MCF 10A (cell line): Measurements from ENCODE around the gene TMEM219. TPM values are rescaled to one million over a fixed set of nuclear protein-coding genes. Genes with fewer than 3 reads are reported as not detected.

Experiments
- BruUV-seq: library from RNA; stranded (reverse); fragments of 400-500 nt; replicated peaks from 2 replicates; lab custom pipeline; 2021; lab: Mats Ljungman, UMichigan
- CTCF ChIA-PET: fragments of 300-600 bp; sonication (Branson Sonifier 250); formaldehyde crosslinking; extraction: SDS; loops from one replicate; lab custom pipeline; 2021; ENCODE audit warnings: antibody characterized with exemption, inconsistent platforms; lab: Yijun Ruan, JAX
- POLR2A ChIA-PET: fragments of 300-600, 350-650 bp; sonication (Branson Sonifier 250); formaldehyde crosslinking; extraction: SDS; loops from one replicate; lab custom pipeline; 2020; ENCODE audit warnings: antibody characterized with exemption, inconsistent platforms; lab: Yijun Ruan, JAX
- DNase-seq: peaks from one replicate; pipeline ENCODE4 v3.0.0-alpha.2; 2018; ENCODE audit not compliant: unreplicated experiment
- H3K27ac Mint-ChIP-seq: one replicate; pipeline ENCODE4 v1.8.0; 2022; ENCODE audit warnings: mild to moderate bottlenecking, low read depth, mixed read lengths; ENCODE audit not compliant: unreplicated experiment
- H3K27me3 Mint-ChIP-seq: one replicate; pipeline ENCODE4 v1.8.0; 2022; ENCODE audit warnings: mixed read lengths; ENCODE audit not compliant: insufficient read depth, unreplicated experiment
- H3K36me3 Mint-ChIP-seq: one replicate; pipeline ENCODE4 v1.8.0; 2022; ENCODE audit warnings: mild to moderate bottlenecking, moderate library complexity, mixed read lengths; ENCODE audit not compliant: insufficient read depth, unreplicated experiment
- H3K4me1 Mint-ChIP-seq: one replicate; pipeline ENCODE4 v1.8.0; 2022; ENCODE audit warnings: mixed read lengths; ENCODE audit not compliant: insufficient read depth, unreplicated experiment
- H3K4me3 Mint-ChIP-seq: one replicate; pipeline ENCODE4 v1.8.0; 2022; ENCODE audit warnings: mild to moderate bottlenecking, moderate library complexity, mixed read lengths; ENCODE audit not compliant: unreplicated experiment
- H3K9me3 Mint-ChIP-seq: one replicate; pipeline ENCODE4 v1.8.0; 2022; ENCODE audit warnings: mixed read lengths; ENCODE audit not compliant: unreplicated experiment
- intact Hi-C: fragments of 100-400 bp; cut with micrococcal nuclease; formaldehyde crosslinking; loops from 2 replicates; pipeline ENCODE4 v1.14.1; 2022
- total RNA-seq: library from RNA; stranded (reverse); gene quantifications from 2 replicates; pipeline ENCODE4 v1.2.3, GENCODE V29; 2022
- TF ChIP-seq, protein P1 (sequence below): fragments of 200-600 bp; IDR thresholded peaks from one replicate; pipeline ENCODE4 v1.8.0; 2022; ENCODE audit warnings: antibody characterized with exemption, mild to moderate bottlenecking; ENCODE audit not compliant: unreplicated experiment

TMEM219 gene
- total RNA-seq, 1 experiment from 2014 or later, result 62.1 TPM

- CTCF ChIA-PET, result interaction anchor here (0.6 to 1.1 kb wide), 5 partner anchors 10 to 292 kb away, joined by 3 to 4 read pairs (median 3); no protein-coding TSS in a partner anchor
- Mint-ChIP-seq H3K4me3 (no peak overlapping the region), H3K27me3 (no peaks in the 10 kb centered on the region), H3K4me1 (peaks cover 11% of the 10 kb centered on the region), H3K36me3 (peaks cover 35% of the 10 kb centered on the region), H3K9me3 (no peaks in the 10 kb centered on the region), H3K27ac (no peak overlapping the region)
- BruUV-seq, result no TSS peak
- DNase-seq, result no peak
- TF ChIP-seq, protein P1, sequence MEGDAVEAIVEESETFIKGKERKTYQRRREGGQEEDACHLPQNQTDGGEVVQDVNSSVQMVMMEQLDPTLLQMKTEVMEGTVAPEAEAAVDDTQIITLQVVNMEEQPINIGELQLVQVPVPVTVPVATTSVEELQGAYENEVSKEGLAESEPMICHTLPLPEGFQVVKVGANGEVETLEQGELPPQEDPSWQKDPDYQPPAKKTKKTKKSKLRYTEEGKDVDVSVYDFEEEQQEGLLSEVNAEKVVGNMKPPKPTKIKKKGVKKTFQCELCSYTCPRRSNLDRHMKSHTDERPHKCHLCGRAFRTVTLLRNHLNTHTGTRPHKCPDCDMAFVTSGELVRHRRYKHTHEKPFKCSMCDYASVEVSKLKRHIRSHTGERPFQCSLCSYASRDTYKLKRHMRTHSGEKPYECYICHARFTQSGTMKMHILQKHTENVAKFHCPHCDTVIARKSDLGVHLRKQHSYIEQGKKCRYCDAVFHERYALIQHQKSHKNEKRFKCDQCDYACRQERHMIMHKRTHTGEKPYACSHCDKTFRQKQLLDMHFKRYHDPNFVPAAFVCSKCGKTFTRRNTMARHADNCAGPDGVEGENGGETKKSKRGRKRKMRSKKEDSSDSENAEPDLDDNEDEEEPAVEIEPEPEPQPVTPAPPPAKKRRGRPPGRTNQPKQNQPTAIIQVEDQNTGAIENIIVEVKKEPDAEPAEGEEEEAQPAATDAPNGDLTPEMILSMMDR, result no peak
- POLR2A ChIA-PET, result interaction anchor here (1.0 to 5.0 kb wide), 3 partner anchors 12 to 31 kb away, joined by 3 to 72 read pairs (median 3); partner anchors contain the start of gene TAOK2
- intact Hi-C loops, result no loop called here
Observed at GRCh38 chr16:29992344-29992967, 30.6 kb downstream of the TMEM219 start.

DNA sequence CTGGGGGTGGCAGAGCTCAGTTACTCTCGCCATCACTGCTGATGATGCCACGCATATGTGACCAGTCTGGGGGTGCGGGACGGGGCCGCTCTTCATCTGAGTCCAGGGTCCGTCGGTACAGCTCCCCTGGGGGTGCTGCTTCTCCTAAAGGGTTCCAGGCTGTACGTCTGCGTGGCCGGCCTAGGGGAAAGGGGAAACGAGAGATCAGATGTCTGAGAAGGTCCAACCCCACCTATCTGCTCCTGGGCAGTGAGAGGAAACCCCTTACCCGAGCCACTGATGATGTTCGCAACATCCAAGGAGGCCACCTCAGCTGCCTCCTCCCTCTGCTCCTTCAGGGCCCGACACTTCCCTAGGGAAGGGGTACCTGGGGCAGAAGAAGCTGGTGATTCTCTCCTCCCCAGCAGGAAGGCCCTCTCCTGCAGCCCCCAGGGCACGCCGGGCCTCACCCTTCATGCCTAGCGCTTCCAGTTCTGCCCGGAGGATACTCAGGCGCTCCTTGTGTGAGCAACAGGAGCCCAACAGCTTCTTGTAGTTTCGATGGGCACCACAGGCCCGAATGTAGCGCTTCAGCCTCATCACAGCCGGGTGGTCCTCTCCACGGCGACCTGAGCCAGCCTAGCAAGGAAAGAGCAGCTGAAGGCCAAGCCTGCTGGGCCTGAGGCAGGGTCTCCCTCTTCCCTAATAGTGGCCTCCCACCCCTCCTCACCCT is 31.5 kb downstream of the TMEM219 start:
- POLR2A ChIA-PET, result interaction anchor here (0.5 to 5.0 kb wide), 10 partner anchors 8 to 177 kb away, joined by 3 to 72 read pairs (median 3); partner anchors contain the start of genes KCTD13, PAGR1 and TAOK2
- CTCF ChIA-PET, result interaction anchor here (0.6 to 1.0 kb wide), 8 partner anchors 10 to 270 kb away, joined by 3 to 6 read pairs (median 3); no protein-coding TSS in a partner anchor
- H3K27me3 Mint-ChIP-seq, result no peaks in the 10 kb centered on the region
- no peak for DNase-seq
- H3K36me3 Mint-ChIP-seq, result peaks cover 41% of the 10 kb centered on the region
- H3K4me1 Mint-ChIP-seq, result peaks cover 11% of the 10 kb centered on the region
- H3K27ac Mint-ChIP-seq, result peak overlapping the region; percentile 61
- intact Hi-C loops, result no loop called here
- no TSS peak for BruUV-seq
- H3K9me3 Mint-ChIP-seq, result no peaks in the 10 kb centered on the region
- TF ChIP-seq, protein P1, result no peak
- H3K4me3 Mint-ChIP-seq, result no peak overlapping the region

GRCh38 chr16:29993903-29994599 is 32.2 kb downstream of the TMEM219 start:
- intact Hi-C loops, result no loop called here
- ChIA-PET CTCF (interaction anchor here (0.6 to 1.0 kb wide), 6 partner anchors 9 to 271 kb away, joined by 3 to 6 read pairs (median 3); no protein-coding TSS in a partner anchor), POLR2A (interaction anchor here (0.5 to 5.0 kb wide), 17 partner anchors 8 to 189 kb away, joined by 3 to 72 read pairs (median 6); partner anchors contain the start of genes ASPHD1, CDIPT, KCTD13 and SEZ6L2)
- Mint-ChIP-seq H3K9me3 (no peaks in the 10 kb centered on the region), H3K4me3 (peak overlapping the region; percentile 98), H3K4me1 (peaks cover 11% of the 10 kb centered on the region), H3K27me3 (no peaks in the 10 kb centered on the region), H3K27ac (peak overlapping the region; percentile 61), H3K36me3 (peaks cover 44% of the 10 kb centered on the region)
- no peak for DNase-seq
- TSS peak; percentile 58 for BruUV-seq
- TF ChIP-seq, protein P1, result no peak
